ENCODE results near the gene ETFRF1.
A peak's percentile ranks its signal among the peaks of the same experiment; 100 is the strongest.

ETFRF1 gene

GRCh38 chr12:25236190-25236589, 41.2 kb downstream of the ETFRF1 start:
- no peak for DNase-seq

- DNase-seq = no peak
Observed at GRCh38 chr12:25236626-25237025, 41.6 kb downstream of the ETFRF1 start.

GRCh38 chr12:25241167-25242020, 46.4 kb downstream of the ETFRF1 start:
- peak; percentile 67 for DNase-seq

GRCh38 chr12:25242981-25243679, 48.1 kb downstream of the ETFRF1 start:
- no peak for DNase-seq

GRCh38 chr12:25243680-25243990, 48.6 kb downstream of the ETFRF1 start:
- no peak for DNase-seq

- no peak for DNase-seq
Observed at GRCh38 chr12:25245491-25245890, 50.5 kb downstream of the ETFRF1 start.

- DNase-seq = no peak
Observed at GRCh38 chr12:25248137-25248536, 53.1 kb downstream of the ETFRF1 start.

GRCh38 chr12:25248732-25249131, 53.7 kb downstream of the ETFRF1 start:
- no peak for DNase-seq

GRCh38 chr12:25249931-25250738, 55.1 kb downstream of the ETFRF1 start:
- peak; percentile 32 for DNase-seq

GRCh38 chr12:25250744-25251730, 56.0 kb downstream of the ETFRF1 start, which contains the start of gene KRAS:
Gene KRAS (minus strand): TSS chr12:25250929.
- DNase-seq = peak; percentile 94

GRCh38 chr12:25251769-25252168, 56.7 kb downstream of the ETFRF1 start:
- DNase-seq = no peak

- DNase-seq = no peak
Observed at GRCh38 chr12:25252946-25253345, 57.9 kb downstream of the ETFRF1 start.

- no peak for DNase-seq
Observed at GRCh38 chr12:25253371-25254068, 58.5 kb downstream of the ETFRF1 start.

GRCh38 chr12:25254271-25254880, 59.3 kb downstream of the ETFRF1 start:
- no peak for DNase-seq

All from CD4-positive, alpha-beta T cell treated with Interleukin-4 for 4 hours (primary cell).